Neural cell (in vitro differentiated cells): ENCODE data around the gene ABCB6. TPM values are rescaled to one million over a fixed set of nuclear protein-coding genes. Genes with fewer than 3 reads are reported as not detected.

Source experiments
- H2AFZ ChIP-seq: fragments of 200-600, 300-800 bp; sonication (generic), shearing (Covaris generic); 2 replicates; pipeline ENCODE4 v1.6.0; 2014; ENCODE audit warnings: low read depth, mild to moderate bottlenecking, antibody characterized with exemption, low read length, moderate library complexity
- H3F3A ChIP-seq: fragments of 200-600 bp; shearing (Covaris generic); 2 replicates; pipeline ENCODE4 v1.6.1; 2016; ENCODE audit warnings: mild to moderate bottlenecking, moderate library complexity, mixed read lengths, antibody characterized with exemption, low read length; ENCODE audit not compliant: insufficient read depth, poor library complexity, severe bottlenecking
- H3K27ac ChIP-seq: fragments of 200-600, 300-800 bp; sonication (generic), shearing (Covaris generic); 2 replicates; pipeline ENCODE4 v1.5.1; 2014; ENCODE audit warnings: mild to moderate bottlenecking, low read length, moderate library complexity
- H3K27me3 ChIP-seq: fragments of 300-800, 200-600 bp; sonication (generic), shearing (Covaris generic); 2 replicates; pipeline ENCODE4 v1.6.0; 2014; ENCODE audit warnings: mild to moderate bottlenecking, low read depth, low read length, moderate library complexity; ENCODE audit not compliant: insufficient read depth
- H3K36me3 ChIP-seq: fragments of 300-800, 200-600 bp; sonication (generic), shearing (Covaris generic); 2 replicates; pipeline ENCODE4 v1.5.1; 2014; ENCODE audit warnings: mild to moderate bottlenecking, antibody characterized with exemption, low read length, moderate library complexity; ENCODE audit not compliant: insufficient read depth
- H3K4me2 ChIP-seq: fragments of 300-800, 200-600 bp; sonication (generic), shearing (Covaris generic); 2 replicates; pipeline ENCODE4 v1.6.0; 2014; ENCODE audit warnings: mild to moderate bottlenecking, low read length
- H3K4me3 ChIP-seq: fragments of 300-800, 200-600 bp; sonication (generic), shearing (Covaris generic); 2 replicates; pipeline ENCODE4 v1.5.1; 2014; ENCODE audit warnings: mild to moderate bottlenecking, low read length, moderate library complexity
- H3K79me2 ChIP-seq: fragments of 200-600 bp; shearing (Covaris generic); replicated peaks from 2 replicates; pipeline ENCODE4 v1.6.0; 2014; ENCODE audit warnings: mild to moderate bottlenecking, low read length, moderate library complexity; ENCODE audit not compliant: insufficient read depth
- H3K9ac ChIP-seq: fragments of 300-800, 200-600 bp; sonication (generic), shearing (Covaris generic); 2 replicates; pipeline ENCODE4 v1.6.1; 2016; ENCODE audit warnings: mild to moderate bottlenecking, low read length, mixed read lengths
- H3K9me2 ChIP-seq: fragments of 200-600 bp; shearing (Covaris generic); 2 replicates; pipeline ENCODE4 v1.6.1; 2016; ENCODE audit warnings: mild to moderate bottlenecking, low read length, mixed read lengths; ENCODE audit not compliant: insufficient read depth
- H3K9me3 ChIP-seq: fragments of 200-600, 300-800 bp; sonication (generic), shearing (Covaris generic); 2 replicates; pipeline ENCODE4 v1.6.1; 2016; ENCODE audit warnings: mild to moderate bottlenecking, mixed run types, low read length, moderate library complexity, mixed read lengths
- H4K20me1 ChIP-seq: fragments of 200-600 bp; shearing (Covaris generic); 2 replicates; pipeline ENCODE4 v1.6.1; 2016; ENCODE audit warnings: mild to moderate bottlenecking, mixed run types; ENCODE audit not compliant: insufficient read depth
- CTCF ChIP-seq: fragments of 450-650 bp; IDR thresholded peaks from 2 replicates; pipeline ENCODE4 v1.5.1; 2014; ENCODE audit warnings: antibody characterized with exemption, mild to moderate bottlenecking, moderate library complexity; ENCODE audit not compliant: poor library complexity, severe bottlenecking
- EP300 ChIP-seq: fragments of 450-650 bp; conservative IDR thresholded peaks from 2 replicates; pipeline ENCODE4 v1.6.1; 2014; ENCODE audit warnings: antibody characterized with exemption, mild to moderate bottlenecking, moderate library complexity; ENCODE audit not compliant: poor library complexity, severe bottlenecking
- EZH2 ChIP-seq: fragments of 200-600, 300-800 bp; shearing (Covaris generic), sonication (generic); IDR thresholded peaks from 2 replicates; pipeline ENCODE4 v1.6.1; 2014; ENCODE audit warnings: antibody characterized with exemption, low read length, borderline replicate concordance, mild to moderate bottlenecking; ENCODE audit not compliant: insufficient read depth, poor library complexity, severe bottlenecking
- MXI1 ChIP-seq: fragments of 450-650 bp; conservative IDR thresholded peaks from 2 replicates; pipeline ENCODE4 v1.6.1; 2014; ENCODE audit warnings: antibody characterized with exemption, mild to moderate bottlenecking; ENCODE audit not compliant: poor library complexity, severe bottlenecking
- POLR2AphosphoS5 ChIP-seq: IDR thresholded peaks from 2 replicates; pipeline ENCODE4 v1.6.1; 2012
- RAD21 ChIP-seq: fragments of 450-650 bp; conservative IDR thresholded peaks from 2 replicates; pipeline ENCODE4 v1.6.1; 2014; ENCODE audit warnings: antibody characterized with exemption, mild to moderate bottlenecking, moderate library complexity
- REST ChIP-seq: IDR thresholded peaks from 2 replicates; pipeline ENCODE4 v1.6.1; 2012; ENCODE audit warnings: borderline replicate concordance
- SMC3 ChIP-seq: fragments of 450-650 bp; conservative IDR thresholded peaks from 2 replicates; pipeline ENCODE4 v1.6.1; 2014; ENCODE audit warnings: antibody characterized with exemption, mild to moderate bottlenecking, moderate library complexity; ENCODE audit not compliant: poor library complexity
- TAF1 ChIP-seq: IDR thresholded peaks from 2 replicates; pipeline ENCODE4 v1.6.1; 2012; ENCODE audit warnings: low read depth
- polyA plus RNA-seq: library from polyadenylated mRNA; depleted of rRNA; stranded (reverse); fragments of >200 nt; gene quantifications from 2 replicates; pipeline ENCODE4 v1.2.3, GENCODE V29; 2014

The ABCB6 gene
- polyA plus RNA-seq, 1 donor from 2014 or later: 28.1 TPM

GRCh38 chr2:219214786-219215185 lies 4.0 kb downstream of the ABCB6 start:
- Histone ChIP-seq H3K4me3 (no peak overlapping the region), H3K27ac (no peak overlapping the region), H3F3A (no peaks in the 10 kb centered on the region), H3K4me2 (no peak overlapping the region), H3K27me3 (no peaks in the 10 kb centered on the region), H4K20me1 (no peaks in the 10 kb centered on the region), H3K9me3 (no peaks in the 10 kb centered on the region), H3K36me3 (no peaks in the 10 kb centered on the region), H3K79me2 (no peaks in the 10 kb centered on the region), H3K9me2 (no peaks in the 10 kb centered on the region), H3K9ac (no peak overlapping the region), H2AFZ (no peak overlapping the region)
- TF ChIP-seq POLR2AphosphoS5 (no peak), RAD21 (no peak), TAF1 (no peak), EP300 (no peak), CTCF (no peak), MXI1 (no peak)

- Histone ChIP-seq H3K79me2 (no peaks in the 10 kb centered on the region), H4K20me1 (no peaks in the 10 kb centered on the region), H3K4me3 (no peak overlapping the region), H3F3A (no peaks in the 10 kb centered on the region), H3K27me3 (no peaks in the 10 kb centered on the region), H3K36me3 (no peaks in the 10 kb centered on the region), H3K9ac (no peak overlapping the region), H3K27ac (no peak overlapping the region), H3K9me3 (no peaks in the 10 kb centered on the region), H3K9me2 (no peaks in the 10 kb centered on the region), H3K4me2 (no peak overlapping the region), H2AFZ (no peak overlapping the region)
- TF ChIP-seq REST (no peak), RAD21 (no peak), EP300 (no peak), SMC3 (no peak), MXI1 (no peak), EZH2 (no peak), CTCF (no peak), POLR2AphosphoS5 (no peak), TAF1 (no peak)
Observed at GRCh38 chr2:219214141-219214540, 4.6 kb downstream of the ABCB6 start.
